Vein endothelial cell (primary cell): ENCODE measurements around the gene TMEM212. TPM values are rescaled to one million over a fixed set of nuclear protein-coding genes. Genes with fewer than 3 reads are reported as not detected.

Experiments
- total RNA-seq: library from RNA; depleted of rRNA; stranded (reverse); fragments of >200 nt; gene quantifications from 2 replicates; pipeline ENCODE4 v1.2.3, GENCODE V29; 2012

The TMEM212 gene
- not detected in 2 replicates for total RNA-seq

DNA sequence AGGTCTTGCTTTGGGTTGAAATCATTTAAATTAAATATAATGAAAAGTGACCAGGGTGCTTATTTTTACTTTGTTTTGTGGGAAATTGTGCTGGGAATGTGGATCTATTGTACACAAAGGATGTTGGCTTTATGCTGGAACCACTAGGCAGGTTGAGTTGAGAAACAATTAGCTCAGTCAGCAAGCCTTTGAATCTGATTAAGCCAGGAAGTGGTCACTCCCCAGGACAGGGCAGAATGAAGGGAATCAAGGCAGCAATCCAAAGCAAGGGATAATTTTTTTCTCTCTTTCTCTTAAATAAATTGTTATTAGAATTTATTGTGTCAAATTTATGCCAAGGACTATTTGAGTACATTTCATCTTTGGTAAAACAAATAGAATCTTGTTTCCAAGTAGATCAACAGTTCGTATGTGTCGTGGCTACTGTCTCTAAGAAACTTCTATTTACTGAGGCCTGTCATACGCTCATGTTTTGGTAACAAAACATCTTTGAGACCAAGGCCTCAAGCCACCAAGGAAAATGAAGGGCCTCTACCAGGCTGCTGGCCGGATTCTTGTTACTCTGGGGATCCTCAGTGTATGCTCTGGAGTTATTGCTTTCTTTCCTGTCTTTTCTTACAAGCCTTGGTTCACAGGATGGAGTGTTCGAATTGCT lies at the start of gene TMEM212:
TSS of gene TMEM212 (plus strand) at position 486 of the 655 bp plus-strand sequence. CDS start at position 521, 35 bp downstream.

DNA sequence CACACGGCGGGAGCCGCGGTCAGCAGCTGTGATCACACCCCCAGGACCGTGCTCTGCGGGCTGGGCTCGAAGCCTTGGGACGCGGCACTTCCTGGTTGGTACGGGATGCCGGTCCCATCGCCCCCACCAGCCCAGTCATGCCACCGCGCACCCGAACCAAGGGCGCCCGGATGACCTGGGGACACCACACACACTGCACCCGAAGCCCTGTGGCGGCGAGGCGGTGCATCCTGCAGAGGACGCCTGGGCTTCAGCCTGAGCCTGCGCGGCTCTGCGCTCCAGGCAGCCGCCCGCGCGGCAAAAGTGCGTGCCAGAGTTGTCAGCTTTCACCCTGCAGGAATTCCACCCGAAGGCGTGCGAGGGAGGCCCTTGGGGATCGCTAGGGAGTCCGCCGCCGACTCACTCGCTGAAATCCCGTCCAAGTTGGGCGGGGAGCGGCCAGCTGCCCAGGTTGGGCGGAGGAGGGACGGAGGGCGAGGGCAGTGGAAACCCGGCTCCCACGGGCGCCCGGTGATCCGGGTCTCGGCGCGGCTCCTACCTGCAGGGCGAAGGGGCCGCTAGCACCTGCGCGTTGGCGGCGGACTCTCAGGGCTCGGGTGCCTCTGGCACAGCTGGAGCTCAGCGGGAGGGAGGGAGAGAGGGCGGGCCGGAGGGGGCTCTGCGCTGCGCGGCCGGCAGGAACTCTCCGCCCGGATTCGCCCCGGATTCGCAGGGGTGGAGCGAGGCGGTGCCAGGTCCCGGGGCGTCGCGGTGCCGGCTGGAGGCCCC lies 33.1 kb upstream of the TMEM212 start, which contains the start of gene PLD1:
TSS of gene PLD1 (minus strand) at position 623 of the 768 bp plus-strand sequence. CDS start 72,432 bp downstream, outside the sequence.

Other genes with a start within 250 kb of the TMEM212 start
- 64.7 and 65.4 TPM in 2 replicates for gene PLD1, start 32.9 kb upstream of the TMEM212 start, total RNA-seq
- 264 and 268 TPM in 2 replicates for gene FNDC3B, start 196.2 kb downstream of the TMEM212 start, total RNA-seq